ENCODE results near the gene IGSF8.

IGSF8 gene

GRCh38 chr1:160134791-160135572 is 36.6 kb upstream of the IGSF8 start:
- Histone ChIP-seq H3K4me1 (ENCODE audit: control insufficient read depth, insufficient read depth, low read length, poor library complexity, severe bottlenecking) (no peaks in the 10 kb centered on the region), H3K4me3 (ENCODE audit: insufficient read depth, low read depth, low read length, poor library complexity, severe bottlenecking) (no peak overlapping the region), H3K9me3 (ENCODE audit: control insufficient read depth, low read length) (no peaks in the 10 kb centered on the region), H3K36me3 (ENCODE audit: control insufficient read depth, insufficient read depth, low read length) (no peaks in the 10 kb centered on the region), H3K27me3 (replicated peaks; ENCODE audit: control insufficient read depth, insufficient read depth, low read length, poor library complexity, severe bottlenecking) (no peaks in the 10 kb centered on the region), H3K27ac (ENCODE audit: insufficient read depth, low read length, poor library complexity, severe bottlenecking) (no peak overlapping the region)
- DNase-seq: no peak

- Histone ChIP-seq H3K27me3 (replicated peaks; ENCODE audit: control insufficient read depth, insufficient read depth, low read length, poor library complexity, severe bottlenecking) (no peaks in the 10 kb centered on the region), H3K4me1 (ENCODE audit: control insufficient read depth, insufficient read depth, low read length, poor library complexity, severe bottlenecking) (no peaks in the 10 kb centered on the region), H3K27ac (ENCODE audit: insufficient read depth, low read length, poor library complexity, severe bottlenecking) (no peak overlapping the region), H3K4me3 (ENCODE audit: insufficient read depth, low read depth, low read length, poor library complexity, severe bottlenecking) (no peak overlapping the region), H3K36me3 (ENCODE audit: control insufficient read depth, insufficient read depth, low read length) (no peaks in the 10 kb centered on the region), H3K9me3 (ENCODE audit: control insufficient read depth, low read length) (no peaks in the 10 kb centered on the region)
- DNase-seq: no peak
Measured at GRCh38 chr1:160133990-160134770, 35.8 kb upstream of the IGSF8 start.

DNA sequence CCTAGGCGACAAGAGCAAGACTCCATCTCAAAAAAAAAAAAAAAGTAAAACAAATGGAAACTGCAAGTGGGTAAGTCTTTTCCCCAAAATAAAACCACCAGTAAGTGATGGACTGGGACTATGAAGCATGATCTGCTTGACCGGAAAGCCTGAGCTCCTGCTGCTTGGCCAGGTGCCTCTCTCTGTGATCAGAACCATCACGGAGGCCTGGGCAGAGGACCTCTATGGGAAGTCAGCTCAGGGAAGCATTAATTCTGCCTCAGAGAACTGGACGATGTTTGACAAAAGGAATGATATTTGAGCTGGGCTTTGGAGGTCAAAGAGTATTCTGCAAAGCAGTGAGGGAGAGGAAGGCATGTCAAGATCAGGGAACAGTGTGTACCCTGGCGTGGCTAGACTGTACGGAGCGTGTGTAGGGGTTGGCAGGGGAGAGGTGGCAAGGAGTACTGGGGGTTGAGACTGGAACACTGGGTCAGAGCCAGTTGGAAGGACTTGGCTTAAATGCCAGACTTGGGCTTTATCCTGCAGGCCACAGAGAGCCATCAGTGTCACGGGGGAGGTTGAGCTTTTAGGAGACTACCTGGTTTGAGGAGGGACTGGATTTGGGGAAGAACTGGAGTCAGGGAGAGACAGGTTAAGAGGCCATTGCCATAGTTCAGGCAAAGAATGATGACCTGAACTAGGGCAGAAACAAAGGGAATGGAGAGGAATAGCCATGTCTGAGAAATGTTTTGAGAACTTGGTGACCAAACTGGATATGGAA is 33.6 kb upstream of the IGSF8 start:
- no peak overlapping the region for H3K27ac ChIP-seq (ENCODE audit: insufficient read depth, low read length, poor library complexity, severe bottlenecking)
- H3K27me3 ChIP-seq (replicated peaks; ENCODE audit: control insufficient read depth, insufficient read depth, low read length, poor library complexity, severe bottlenecking): no peaks in the 10 kb centered on the region
- no peak overlapping the region for H3K4me3 ChIP-seq (ENCODE audit: insufficient read depth, low read depth, low read length, poor library complexity, severe bottlenecking)
- H3K36me3 ChIP-seq (ENCODE audit: control insufficient read depth, insufficient read depth, low read length): no peaks in the 10 kb centered on the region
- no peaks in the 10 kb centered on the region for H3K4me1 ChIP-seq (ENCODE audit: control insufficient read depth, insufficient read depth, low read length, poor library complexity, severe bottlenecking)
- DNase-seq: no peak
- H3K9me3 ChIP-seq (ENCODE audit: control insufficient read depth, low read length): no peaks in the 10 kb centered on the region

DNA sequence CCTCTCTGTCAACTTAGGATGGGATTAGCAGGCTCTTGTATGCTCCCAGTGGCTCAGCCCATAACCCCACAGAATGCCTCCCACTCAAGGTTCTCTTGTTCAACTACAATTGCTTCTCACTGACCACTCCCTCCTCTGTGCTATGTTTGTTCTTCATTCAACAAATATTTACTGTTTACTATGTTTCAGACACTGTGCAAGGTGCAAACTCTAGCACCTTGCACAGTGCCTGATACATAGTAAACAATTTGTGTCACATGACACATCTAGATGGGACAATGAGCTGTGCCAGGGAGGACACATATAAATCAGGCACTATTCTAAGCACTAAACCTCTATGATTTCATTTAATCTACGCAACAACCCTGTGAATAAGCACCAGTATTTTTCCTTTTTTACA is 32.5 kb upstream of the IGSF8 start:
- Histone ChIP-seq H3K27ac (ENCODE audit: insufficient read depth, low read length, poor library complexity, severe bottlenecking) (no peak overlapping the region), H3K4me1 (ENCODE audit: control insufficient read depth, insufficient read depth, low read length, poor library complexity, severe bottlenecking) (no peaks in the 10 kb centered on the region), H3K36me3 (ENCODE audit: control insufficient read depth, insufficient read depth, low read length) (no peaks in the 10 kb centered on the region), H3K9me3 (ENCODE audit: control insufficient read depth, low read length) (no peaks in the 10 kb centered on the region), H3K4me3 (ENCODE audit: insufficient read depth, low read depth, low read length, poor library complexity, severe bottlenecking) (no peak overlapping the region), H3K27me3 (replicated peaks; ENCODE audit: control insufficient read depth, insufficient read depth, low read length, poor library complexity, severe bottlenecking) (no peaks in the 10 kb centered on the region)
- DNase-seq: no peak

GRCh38 chr1:160130486-160130885 is 32.1 kb upstream of the IGSF8 start:
- Histone ChIP-seq H3K27me3 (replicated peaks; ENCODE audit: control insufficient read depth, insufficient read depth, low read length, poor library complexity, severe bottlenecking) (no peaks in the 10 kb centered on the region), H3K4me3 (ENCODE audit: insufficient read depth, low read depth, low read length, poor library complexity, severe bottlenecking) (no peak overlapping the region), H3K27ac (ENCODE audit: insufficient read depth, low read length, poor library complexity, severe bottlenecking) (no peak overlapping the region), H3K36me3 (ENCODE audit: control insufficient read depth, insufficient read depth, low read length) (no peaks in the 10 kb centered on the region), H3K9me3 (ENCODE audit: control insufficient read depth, low read length) (no peaks in the 10 kb centered on the region), H3K4me1 (ENCODE audit: control insufficient read depth, insufficient read depth, low read length, poor library complexity, severe bottlenecking) (no peaks in the 10 kb centered on the region)
- DNase-seq: no peak

GRCh38 chr1:160129966-160130365 is 31.5 kb upstream of the IGSF8 start:
- H3K9me3 ChIP-seq (ENCODE audit: control insufficient read depth, low read length): no peaks in the 10 kb centered on the region
- H3K36me3 ChIP-seq (ENCODE audit: control insufficient read depth, insufficient read depth, low read length): no peaks in the 10 kb centered on the region
- DNase-seq: no peak
- H3K27ac ChIP-seq (ENCODE audit: insufficient read depth, low read length, poor library complexity, severe bottlenecking): no peak overlapping the region
- no peaks in the 10 kb centered on the region for H3K4me1 ChIP-seq (ENCODE audit: control insufficient read depth, insufficient read depth, low read length, poor library complexity, severe bottlenecking)
- H3K27me3 ChIP-seq (replicated peaks; ENCODE audit: control insufficient read depth, insufficient read depth, low read length, poor library complexity, severe bottlenecking): no peaks in the 10 kb centered on the region
- no peak overlapping the region for H3K4me3 ChIP-seq (ENCODE audit: insufficient read depth, low read depth, low read length, poor library complexity, severe bottlenecking)

DNA sequence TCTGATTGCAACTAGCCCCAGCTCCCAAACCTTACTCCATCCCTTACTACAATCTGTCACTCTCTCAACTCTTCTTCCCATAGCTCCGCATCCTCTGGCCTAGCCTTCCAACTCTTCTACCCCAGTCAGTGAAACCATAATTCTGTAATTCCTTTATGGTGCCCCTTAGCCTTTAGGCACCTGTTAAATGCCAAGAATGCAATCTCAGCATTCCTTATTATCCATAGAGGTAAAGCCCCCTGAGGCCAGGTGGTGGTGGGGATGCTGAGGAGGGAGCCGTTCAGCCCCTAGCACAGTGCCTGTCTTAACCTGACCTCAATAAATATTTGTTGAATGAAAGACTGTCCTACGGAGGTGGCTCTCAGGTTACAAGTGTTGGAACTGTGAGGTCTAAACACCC is 31.1 kb upstream of the IGSF8 start:
- Histone ChIP-seq H3K9me3 (ENCODE audit: control insufficient read depth, low read length) (no peaks in the 10 kb centered on the region), H3K36me3 (ENCODE audit: control insufficient read depth, insufficient read depth, low read length) (no peaks in the 10 kb centered on the region), H3K4me1 (ENCODE audit: control insufficient read depth, insufficient read depth, low read length, poor library complexity, severe bottlenecking) (no peaks in the 10 kb centered on the region), H3K27ac (ENCODE audit: insufficient read depth, low read length, poor library complexity, severe bottlenecking) (no peak overlapping the region), H3K27me3 (replicated peaks; ENCODE audit: control insufficient read depth, insufficient read depth, low read length, poor library complexity, severe bottlenecking) (no peaks in the 10 kb centered on the region), H3K4me3 (ENCODE audit: insufficient read depth, low read depth, low read length, poor library complexity, severe bottlenecking) (no peak overlapping the region)
- no peak for DNase-seq

- no peak overlapping the region for H3K27ac ChIP-seq (ENCODE audit: insufficient read depth, low read length, poor library complexity, severe bottlenecking)
- H3K27me3 ChIP-seq (replicated peaks; ENCODE audit: control insufficient read depth, insufficient read depth, low read length, poor library complexity, severe bottlenecking): no peaks in the 10 kb centered on the region
- no peaks in the 10 kb centered on the region for H3K36me3 ChIP-seq (ENCODE audit: control insufficient read depth, insufficient read depth, low read length)
- no peaks in the 10 kb centered on the region for H3K9me3 ChIP-seq (ENCODE audit: control insufficient read depth, low read length)
- no peaks in the 10 kb centered on the region for H3K4me1 ChIP-seq (ENCODE audit: control insufficient read depth, insufficient read depth, low read length, poor library complexity, severe bottlenecking)
- DNase-seq: no peak
- H3K4me3 ChIP-seq (ENCODE audit: insufficient read depth, low read depth, low read length, poor library complexity, severe bottlenecking): no peak overlapping the region
Measured at GRCh38 chr1:160129046-160129445, 30.6 kb upstream of the IGSF8 start.

DNA sequence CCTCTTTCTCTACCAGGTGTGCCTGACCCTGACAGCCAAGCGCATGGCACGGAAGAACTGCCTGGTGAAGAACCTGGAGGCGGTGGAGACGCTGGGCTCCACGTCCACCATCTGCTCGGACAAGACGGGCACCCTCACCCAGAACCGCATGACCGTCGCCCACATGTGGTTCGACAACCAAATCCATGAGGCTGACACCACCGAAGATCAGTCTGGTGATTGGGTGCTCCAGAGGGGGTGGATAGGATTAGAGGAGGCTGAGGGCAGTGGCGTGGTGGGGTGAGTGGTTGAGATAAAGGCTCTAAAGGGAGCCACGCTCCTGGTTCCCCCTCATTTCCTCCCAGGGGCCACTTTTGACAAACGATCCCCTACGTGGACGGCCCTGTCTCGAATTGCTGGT is 30.2 kb upstream of the IGSF8 start:
- H3K4me1 ChIP-seq (ENCODE audit: control insufficient read depth, insufficient read depth, low read length, poor library complexity, severe bottlenecking): no peaks in the 10 kb centered on the region
- no peaks in the 10 kb centered on the region for H3K27me3 ChIP-seq (replicated peaks; ENCODE audit: control insufficient read depth, insufficient read depth, low read length, poor library complexity, severe bottlenecking)
- H3K9me3 ChIP-seq (ENCODE audit: control insufficient read depth, low read length): no peaks in the 10 kb centered on the region
- no peak for DNase-seq
- no peaks in the 10 kb centered on the region for H3K36me3 ChIP-seq (ENCODE audit: control insufficient read depth, insufficient read depth, low read length)
- no peak overlapping the region for H3K4me3 ChIP-seq (ENCODE audit: insufficient read depth, low read depth, low read length, poor library complexity, severe bottlenecking)
- no peak overlapping the region for H3K27ac ChIP-seq (ENCODE audit: insufficient read depth, low read length, poor library complexity, severe bottlenecking)

Measured in effector memory CD4-positive, alpha-beta T cell (primary cell).